D341Med (cell line): ENCODE measurements around the gene GP1BA.
A peak's percentile ranks its signal among the peaks of the same experiment; 100 is the strongest.

Experiments used
- DNase-seq: peaks from one replicate; pipeline ENCODE4 v3.0.0; 2012; ENCODE audit warnings: low spot score

GP1BA gene

GRCh38 chr17:4974115-4974670 lies 42.1 kb downstream of the GP1BA start:
- no peak for DNase-seq

- DNase-seq, result no peak
These were observed 46.6 kb downstream of the GP1BA start for GRCh38 chr17:4978726-4979125.

- DNase-seq, result peak; percentile 47
These were observed 48.7 kb downstream of the GP1BA start for GRCh38 chr17:4980644-4981216.

GRCh38 chr17:4982305-4982704 lies 50.2 kb downstream of the GP1BA start:
- no peak for DNase-seq
